DMS79 treated with DMSO at 0.1 percent for 48 hours (cell line): Measurements from ENCODE around the gene USP33.
"Not testable (repeated sequence)": the region's sequence is repeated elsewhere in the genome, so short reads cannot be mapped to it uniquely, and the experiment has no call there.

Experiments used
- DNase-seq: peaks from one replicate; lab custom pipeline; 2025; lab: John Stamatoyannopoulos, UW

Gene USP33

GRCh38 chr1:77671836-77672235 lies 87.8 kb downstream of the USP33 start:
- no peak for DNase-seq

GRCh38 chr1:77670330-77670729 lies 89.3 kb downstream of the USP33 start:
- DNase-seq, result no peak

- DNase-seq, result no peak
These were observed 90.7 kb downstream of the USP33 start for GRCh38 chr1:77668924-77669449.

- no peak for DNase-seq
These were observed 94.6 kb downstream of the USP33 start for GRCh38 chr1:77664939-77665516.

GRCh38 chr1:77661696-77662095 lies 98.0 kb downstream of the USP33 start:
- no peak for DNase-seq

GRCh38 chr1:77659879-77660593 lies 99.6 kb downstream of the USP33 start:
- DNase-seq, result no peak

GRCh38 chr1:77658271-77658670 lies 101.4 kb downstream of the USP33 start:
- DNase-seq, result no peak

- peak; percentile 89 for DNase-seq
These were observed 104.1 kb downstream of the USP33 start for GRCh38 chr1:77655431-77655974.

GRCh38 chr1:77652970-77653516 lies 106.6 kb downstream of the USP33 start:
- no peak for DNase-seq

- no peak for DNase-seq
These were observed 107.4 kb downstream of the USP33 start for GRCh38 chr1:77652268-77652667.

- no peak for DNase-seq
These were observed 110.5 kb downstream of the USP33 start for GRCh38 chr1:77649127-77649526.

GRCh38 chr1:77646224-77646623 lies 113.4 kb downstream of the USP33 start:
- DNase-seq, result not testable (repeated sequence)
